ENCODE data around the gene KRTAP23-1.

KRTAP23-1 gene

DNA sequence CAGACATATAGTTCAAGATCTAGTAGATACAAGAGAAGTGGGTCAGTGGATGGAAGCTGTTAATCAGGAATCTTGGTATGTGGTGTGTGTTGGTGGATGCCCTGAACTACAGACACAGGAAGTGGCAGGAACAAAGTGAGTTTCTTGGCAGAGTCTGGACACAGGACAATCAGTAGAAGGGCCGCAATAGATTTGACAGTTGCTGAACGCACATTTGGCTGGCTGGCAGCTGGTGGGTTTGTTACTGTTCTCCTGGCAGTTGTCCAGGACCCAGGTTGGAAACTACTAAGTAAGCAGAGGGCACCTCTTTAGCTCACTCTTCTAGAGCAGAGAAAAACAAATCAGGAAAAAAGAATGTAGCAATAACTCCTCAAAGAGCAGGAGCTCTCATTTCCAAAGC lies 41.5 kb downstream of the KRTAP23-1 start:
- no peak for DNase-seq (ENCODE audit: low read depth, low spot score)

- no peak for DNase-seq (ENCODE audit: low read depth, low spot score)
Observed at GRCh38 chr21:30305136-30305535, 43.3 kb downstream of the KRTAP23-1 start.
